ENCODE results near the gene IKZF1.

GRCh38 chr7:50409856-50410745 is 105.6 kb downstream of the IKZF1 start:
- TF ChIP-seq CTCF (IDR thresholded peaks at IDR 0.05) (no peak), POLR2A (IDR thresholded peaks at IDR 0.05) (no peak)
